ENCODE results near the gene ZNF555.

- no peak for TF ChIP-seq CTCF (IDR thresholded peaks at IDR 0.05)
- TF ChIP-seq ZFX (IDR thresholded peaks at IDR 0.05; ENCODE audit: borderline replicate concordance) = no peak
Observed at GRCh38 chr19:2812414-2813234, 28.7 kb upstream of the ZNF555 start.

Data from 22Rv1 (cell line).